T47D (cell line): Measurements from ENCODE around the gene ANKRD24.
A peak's percentile ranks its signal among the peaks of the same experiment; 100 is the strongest.
"Not testable (repeated sequence)": the region's sequence is repeated elsewhere in the genome, so short reads cannot be mapped to it uniquely, and the experiment has no call there.

Experiments
- DNase-seq, 2 experiments: peaks; one replicate each; pipeline versions ENCODE4 v3.0.0 to v3.0.0-alpha.2; 2011 to 2012; ENCODE audit warnings: low read depth in 1 of 2, low spot score in 1 of 2
- JUND ChIP-seq: IDR thresholded peaks from 2 replicates; pipeline ENCODE4 v1.6.1; 2012; ENCODE audit warnings: low read depth
- in situ Hi-C: cut with HindIII; loops from 2 replicates; pipeline ENCODE4 v1.10.0; 2016; ENCODE audit warnings: low sequenced_read_pairs, low pct_unique_long_range_greater_than_20kb

The ANKRD24 gene

GRCh38 chr19:4154571-4155312, 27.7 kb upstream of the ANKRD24 start:
- DNase-seq, result no peak
- in situ Hi-C loops, result no loop called here
- TF ChIP-seq JUND, result no peak

GRCh38 chr19:4157164-4157563, 25.3 kb upstream of the ANKRD24 start:
- in situ Hi-C loops, result no loop called here
- no peak for DNase-seq
- TF ChIP-seq JUND, result no peak

GRCh38 chr19:4157971-4158370, 24.5 kb upstream of the ANKRD24 start:
- DNase-seq, in situ Hi-C loops: not testable (repeated sequence)

- DNase-seq, result no peak
- in situ Hi-C loops, result no loop called here
- no peak for TF ChIP-seq JUND
Observed at GRCh38 chr19:4161415-4162077, 20.9 kb upstream of the ANKRD24 start.

- no peak for DNase-seq
- in situ Hi-C loops, result no loop called here
- TF ChIP-seq JUND, result no peak
Observed at GRCh38 chr19:4164262-4164661, 18.2 kb upstream of the ANKRD24 start.

- TF ChIP-seq JUND, result no peak
- in situ Hi-C loops, result no loop called here
- peak in 1 of 2 experiments; percentile 30 for DNase-seq
Observed at GRCh38 chr19:4171676-4172075, 10.8 kb upstream of the ANKRD24 start.

GRCh38 chr19:4172861-4173473, 9.5 kb upstream of the ANKRD24 start:
- DNase-seq, result peak; percentile 48 to 68
- no peak for TF ChIP-seq JUND
- in situ Hi-C loops, result no loop called here

GRCh38 chr19:4173479-4174212, 8.8 kb upstream of the ANKRD24 start:
- DNase-seq, result no peak
- TF ChIP-seq JUND, result no peak
- in situ Hi-C loops, result no loop called here

- in situ Hi-C loops, result no loop called here
- TF ChIP-seq JUND, result no peak
- no peak for DNase-seq
Observed at GRCh38 chr19:4174213-4174894, 8.1 kb upstream of the ANKRD24 start.

GRCh38 chr19:4174895-4175668, 7.4 kb upstream of the ANKRD24 start:
- TF ChIP-seq JUND, result no peak
- DNase-seq, result no peak
- in situ Hi-C loops, result no loop called here

GRCh38 chr19:4175669-4175931, 6.9 kb upstream of the ANKRD24 start:
- no peak for TF ChIP-seq JUND
- in situ Hi-C loops, result no loop called here

GRCh38 chr19:4177146-4177545, 5.3 kb upstream of the ANKRD24 start:
- TF ChIP-seq JUND, result no peak
- no peak for DNase-seq
- in situ Hi-C loops, result no loop called here

More at GRCh38 chr19:4175669-4175931, 6.9 kb upstream of the ANKRD24 start:
- no peak for DNase-seq
